AG04450 (cell line): Measurements from ENCODE around the gene GSTA5. TPM values are rescaled to one million over a fixed set of nuclear protein-coding genes. Genes with fewer than 3 reads are reported as not detected.
"Not testable (repeated sequence)": the region's sequence is repeated elsewhere in the genome, so short reads cannot be mapped to it uniquely, and the experiment has no call there.

Experiments
- CTCF ChIA-PET: fragments of 300-600, 350-600 bp; formaldehyde crosslinking; extraction: SDS; loops from one replicate; lab custom pipeline; 2022; ENCODE audit warnings: antibody characterized with exemption, inconsistent platforms; lab: Charles Lee
- POLR2A ChIA-PET: fragments of 350-600 bp; formaldehyde crosslinking; extraction: SDS; loops from one replicate; lab custom pipeline; 2021; ENCODE audit warnings: antibody characterized with exemption, inconsistent platforms; lab: Yijun Ruan, JAX
- DNase-seq: peaks from one replicate; pipeline ENCODE4 v3.0.0-alpha.2; 2011; ENCODE audit warnings: low read depth, low spot score
- H3K27ac ChIP-seq: one replicate; pipeline ENCODE4 v1.5.1; 2012; ENCODE audit warnings: low read depth, low read length, control low read depth
- H3K27me3 ChIP-seq: one replicate; pipeline ENCODE4 v1.6.0; 2012; ENCODE audit warnings: low read length; ENCODE audit not compliant: control insufficient read depth, insufficient read depth
- H3K4me3 ChIP-seq: 2 replicates; pipeline ENCODE4 v1.5.1; 2011; ENCODE audit warnings: mild to moderate bottlenecking, low read depth, low read length, control low read depth
- H3K9me3 ChIP-seq: 2 replicates; pipeline ENCODE4 v1.5.1; 2012; ENCODE audit warnings: low read length; ENCODE audit not compliant: control insufficient read depth, insufficient read depth
- polyA plus RNA-seq: library from polyadenylated mRNA; depleted of rRNA; stranded (reverse); fragments of >200 nt; gene quantifications from 2 replicates; pipeline ENCODE4 v1.2.3, GENCODE V29; 2011; rRNA removed
- TF ChIP-seq, protein P1 (sequence below): IDR thresholded peaks from 2 replicates; pipeline ENCODE4 v1.5.1; 2011; ENCODE audit warnings: low read depth, low read length, control low read depth, inconsistent platforms

Gene GSTA5
- polyA plus RNA-seq, 1 experiment = not detected

DNA sequence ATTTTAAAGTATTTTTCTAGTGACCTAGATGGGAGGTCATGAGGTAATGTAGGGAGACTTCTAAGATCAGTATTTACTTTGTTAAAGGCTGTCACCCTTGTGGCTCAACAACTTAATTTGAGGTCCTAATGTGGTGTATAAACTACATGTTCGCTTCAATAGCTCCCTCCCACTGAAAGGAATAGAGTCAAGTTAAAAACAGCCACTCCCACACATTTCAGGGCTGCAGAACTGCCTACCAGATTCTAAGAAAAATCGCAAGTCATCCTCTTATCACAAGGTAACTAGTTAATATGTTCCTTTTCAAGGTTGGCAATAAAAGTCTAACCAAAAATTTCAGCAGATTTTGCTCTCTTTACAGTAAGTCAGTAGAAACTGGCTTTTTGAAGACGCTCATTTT is 52.1 kb downstream of the GSTA5 start:
- no peaks in the 10 kb centered on the region for H3K27me3 ChIP-seq
- H3K9me3 ChIP-seq = peaks cover 8% of the 10 kb centered on the region; the same call in 1 of the 2 replicates
- ChIA-PET CTCF (no interaction called here), POLR2A (no interaction called here)
- no peak for DNase-seq
- no peak overlapping the region for H3K27ac ChIP-seq
- TF ChIP-seq, protein P1, sequence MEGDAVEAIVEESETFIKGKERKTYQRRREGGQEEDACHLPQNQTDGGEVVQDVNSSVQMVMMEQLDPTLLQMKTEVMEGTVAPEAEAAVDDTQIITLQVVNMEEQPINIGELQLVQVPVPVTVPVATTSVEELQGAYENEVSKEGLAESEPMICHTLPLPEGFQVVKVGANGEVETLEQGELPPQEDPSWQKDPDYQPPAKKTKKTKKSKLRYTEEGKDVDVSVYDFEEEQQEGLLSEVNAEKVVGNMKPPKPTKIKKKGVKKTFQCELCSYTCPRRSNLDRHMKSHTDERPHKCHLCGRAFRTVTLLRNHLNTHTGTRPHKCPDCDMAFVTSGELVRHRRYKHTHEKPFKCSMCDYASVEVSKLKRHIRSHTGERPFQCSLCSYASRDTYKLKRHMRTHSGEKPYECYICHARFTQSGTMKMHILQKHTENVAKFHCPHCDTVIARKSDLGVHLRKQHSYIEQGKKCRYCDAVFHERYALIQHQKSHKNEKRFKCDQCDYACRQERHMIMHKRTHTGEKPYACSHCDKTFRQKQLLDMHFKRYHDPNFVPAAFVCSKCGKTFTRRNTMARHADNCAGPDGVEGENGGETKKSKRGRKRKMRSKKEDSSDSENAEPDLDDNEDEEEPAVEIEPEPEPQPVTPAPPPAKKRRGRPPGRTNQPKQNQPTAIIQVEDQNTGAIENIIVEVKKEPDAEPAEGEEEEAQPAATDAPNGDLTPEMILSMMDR = no peak
- no peak overlapping the region for H3K4me3 ChIP-seq

DNA sequence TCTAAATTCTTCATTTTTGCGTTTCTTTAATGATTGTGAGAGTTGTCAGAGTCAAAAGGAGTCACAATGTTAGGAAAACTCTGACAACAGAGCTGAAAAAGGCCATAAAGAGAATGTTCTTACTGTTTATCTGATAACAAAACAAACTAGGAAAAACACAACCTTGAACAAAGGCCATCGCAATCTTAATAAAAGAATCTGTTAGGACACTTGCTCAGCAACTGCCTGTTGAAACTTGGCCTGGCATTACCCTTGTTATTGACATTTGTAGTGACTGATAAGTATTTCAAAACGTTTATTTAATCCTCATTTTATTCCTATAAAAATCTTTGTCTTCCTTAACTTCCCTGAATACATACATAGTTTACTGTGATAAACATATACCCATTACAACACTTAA is 52.7 kb downstream of the GSTA5 start:
- CTCF ChIA-PET = no interaction called here
- no peak for DNase-seq
- H3K4me3 ChIP-seq = no peak overlapping the region

DNA sequence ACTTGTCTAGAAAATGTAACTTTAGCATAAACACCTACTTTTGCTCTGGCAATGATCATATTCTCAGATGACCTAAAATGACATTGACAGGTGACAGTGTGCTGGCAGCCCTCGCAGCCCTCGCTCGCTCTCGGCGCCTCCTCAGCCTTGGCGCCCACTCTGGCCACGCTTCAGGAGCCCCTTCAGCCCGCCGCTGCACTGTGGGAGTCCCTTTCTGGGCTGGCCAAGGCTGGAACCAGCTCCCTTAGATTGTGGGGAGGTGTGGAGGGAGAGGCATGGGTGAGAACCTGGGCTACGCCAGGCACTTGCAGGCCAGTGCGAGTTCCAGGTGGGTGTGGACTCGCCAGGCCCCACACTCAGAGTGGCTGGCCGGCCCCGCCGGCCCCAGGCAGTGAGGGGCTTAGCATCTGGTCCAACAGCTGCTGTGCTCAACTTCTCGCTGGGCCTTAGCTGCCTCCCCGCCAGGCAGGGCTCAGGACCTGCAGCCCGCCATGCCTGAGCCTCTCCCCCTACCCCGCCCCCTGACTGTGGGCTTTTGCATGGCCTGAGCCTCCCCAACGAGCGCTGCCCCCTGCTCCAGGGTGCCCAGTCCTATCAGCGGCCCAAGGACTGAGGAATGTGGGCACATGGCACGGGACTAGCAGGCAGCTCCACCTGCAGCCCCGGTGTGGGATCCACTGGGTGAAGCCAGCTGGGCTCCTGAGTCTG is 54.2 kb downstream of the GSTA5 start:
- TF ChIP-seq, protein P1 = no peak
- H3K27me3 ChIP-seq = no peaks in the 10 kb centered on the region
- H3K9me3 ChIP-seq = peaks cover 8% of the 10 kb centered on the region; the same call in 1 of the 2 replicates
- DNase-seq = no peak
- ChIA-PET POLR2A (no interaction called here), CTCF (interaction anchor here (0.6 kb wide), 1 partner anchor 651 kb away, joined by 4 read pairs; no protein-coding TSS in a partner anchor)
- no peak overlapping the region for H3K27ac ChIP-seq
- H3K4me3 ChIP-seq = no peak overlapping the region

More for the DNA sequence above, 52.7 kb downstream of the GSTA5 start:
- POLR2A ChIA-PET = no interaction called here
- no peak overlapping the region for H3K27ac ChIP-seq
- H3K27me3 ChIP-seq = no peaks in the 10 kb centered on the region
- TF ChIP-seq, protein P1 = no peak
- peaks cover 8% of the 10 kb centered on the region; the same call in 1 of the 2 replicates for H3K9me3 ChIP-seq

DNA sequence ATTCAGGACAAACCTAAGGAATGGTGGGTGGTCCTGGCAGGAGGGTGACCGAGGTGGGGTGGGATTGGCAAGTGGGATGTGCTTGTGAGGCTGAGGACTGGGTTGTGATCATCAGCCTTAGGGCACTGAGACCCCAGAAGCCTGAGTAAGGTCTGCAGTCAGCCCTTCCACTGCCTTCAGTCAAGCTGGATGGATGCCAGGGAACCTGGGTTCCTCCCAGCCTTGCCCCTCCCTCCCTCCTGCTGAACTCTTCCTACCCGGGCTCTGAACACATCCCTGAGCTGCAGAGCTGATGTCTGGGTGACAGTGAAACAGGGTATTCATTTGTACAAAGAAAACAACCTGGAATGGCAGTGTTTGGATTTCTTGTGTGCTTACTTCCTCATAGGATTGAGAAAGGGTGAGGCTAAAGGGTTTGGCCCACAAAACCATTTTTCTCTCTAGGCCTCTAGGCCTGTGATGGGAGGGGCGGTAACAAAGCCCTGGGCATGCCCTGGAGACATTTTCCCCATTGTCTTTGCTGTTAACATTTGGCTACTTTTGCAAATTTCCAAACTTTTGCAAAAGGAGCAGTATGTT is 57.8 kb downstream of the GSTA5 start:
- H3K27ac ChIP-seq, POLR2A ChIA-PET, H3K9me3 ChIP-seq, H3K27me3 ChIP-seq, H3K4me3 ChIP-seq, DNase-seq, CTCF ChIA-PET: not testable (repeated sequence)

DNA sequence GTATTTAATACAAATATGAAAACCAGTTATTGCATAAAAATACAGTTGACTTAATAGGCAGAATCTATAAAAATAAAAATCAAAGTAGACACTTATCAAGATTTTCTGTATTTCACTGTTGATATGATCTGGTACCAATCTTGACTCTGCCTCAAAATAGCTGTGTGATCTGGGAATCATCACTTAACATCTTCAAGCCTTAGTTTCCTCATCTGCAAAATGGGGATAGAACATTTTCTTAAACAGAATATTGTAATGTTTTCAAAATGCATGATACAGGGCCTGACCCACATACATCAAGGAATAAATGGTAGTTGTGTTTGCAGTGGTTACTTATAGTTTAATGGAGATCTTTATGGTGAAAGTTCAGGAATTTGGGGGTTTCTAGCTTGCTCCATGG is 58.4 kb downstream of the GSTA5 start:
- H3K9me3 ChIP-seq, H3K27ac ChIP-seq, DNase-seq, CTCF ChIA-PET, H3K4me3 ChIP-seq, H3K27me3 ChIP-seq, POLR2A ChIA-PET: not testable (repeated sequence)

Other genes starting within 250 kb of the GSTA5 start
- 33.4 and 55.6 TPM in 2 replicates for gene TMEM14A, start 169.7 kb downstream of the GSTA5 start, polyA plus RNA-seq
- gene GSTA2, start 77.3 kb downstream of the GSTA5 start, polyA plus RNA-seq = not detected in 2 replicates
- not detected in 2 replicates for gene GSTA1, start 37.0 kb downstream of the GSTA5 start, polyA plus RNA-seq
- not detected in 2 replicates for gene GSTA3, start 68.9 kb upstream of the GSTA5 start, polyA plus RNA-seq
- 60.2 and 76.7 TPM in 2 replicates for gene GSTA4, start 154.5 kb upstream of the GSTA5 start, polyA plus RNA-seq
- 13.3 and 17.7 TPM in 2 replicates for gene CILK1, start 221.0 kb upstream of the GSTA5 start, polyA plus RNA-seq
- gene FBXO9, start 224.6 kb upstream of the GSTA5 start, polyA plus RNA-seq = 74.0 and 90.2 TPM in 2 replicates